HepG2 (cell line): Measurements from ENCODE around the gene FABP1. TPM values are rescaled to one million over a fixed set of nuclear protein-coding genes. Genes with fewer than 3 reads are reported as not detected.

Experiments used
- CCDC6 ChIP-seq: sonication (generic); formaldehyde crosslinking; IDR thresholded peaks from 2 replicates; pipeline ENCODE4 v1.8.1; 2022; ENCODE audit warnings: mild to moderate bottlenecking, missing genetic modification reagents, moderate library complexity
- HNRNPL ChIP-seq: fragments of 200-400 bp; formaldehyde crosslinking; IDR thresholded peaks from 2 replicates; pipeline ENCODE4 v1.6.1; 2017; ENCODE audit warnings: mild to moderate bottlenecking, low read depth, low read length
- HOXD1 ChIP-seq: sonication (generic); formaldehyde crosslinking; IDR thresholded peaks from 2 replicates; pipeline ENCODE4 v1.5.0; 2020; ENCODE audit warnings: missing genetic modification reagents
- JUNB ChIP-seq: sonication (generic); formaldehyde crosslinking; IDR thresholded peaks from 2 replicates; pipeline ENCODE4 v1.8.0; 2022; ENCODE audit warnings: missing genetic modification reagents, mild to moderate bottlenecking, borderline replicate concordance
- POLR2AphosphoS5 ChIP-seq: IDR thresholded peaks from 2 replicates; pipeline ENCODE4 v1.6.1; 2012; ENCODE audit warnings: low read depth, low read length
- RBM22 ChIP-seq: fragments of 200-400 bp; formaldehyde crosslinking; optimal IDR thresholded peaks from 2 replicates; pipeline ENCODE3; 2017; ENCODE audit warnings: mild to moderate bottlenecking, low read length, moderate library complexity
- SYNCRIP ChIP-seq: fragments of 200-400 bp; formaldehyde crosslinking; IDR thresholded peaks from 2 replicates; pipeline ENCODE4 v1.6.1; 2018; ENCODE audit warnings: mild to moderate bottlenecking, low read depth, low read length; ENCODE audit not compliant: insufficient read depth
- ZBTB7B ChIP-seq: sonication (generic); formaldehyde crosslinking; IDR thresholded peaks from 2 replicates; pipeline ENCODE4 v1.4.0; 2020; ENCODE audit warnings: missing genetic modification reagents
- ZMAT3 ChIP-seq: sonication (generic); formaldehyde crosslinking; conservative IDR thresholded peaks from 2 replicates; pipeline ENCODE4 v1.7.0; 2021; ENCODE audit warnings: missing genetic modification reagents
- ZNF230 ChIP-seq: sonication (generic); formaldehyde crosslinking; IDR thresholded peaks from 2 replicates; pipeline ENCODE4 v1.4.0; 2020; ENCODE audit warnings: mild to moderate bottlenecking, missing genetic modification reagents
- ZNF563 ChIP-seq: sonication (generic); formaldehyde crosslinking; IDR thresholded peaks from 2 replicates; pipeline ENCODE4 v1.8.0; 2022; ENCODE audit warnings: mild to moderate bottlenecking, moderate library complexity, missing genetic modification reagents
- polyA plus RNA-seq, 8 experiments: library from polyadenylated mRNA; depleted of rRNA in 3 of 8; stranded (reverse) in 7 of 8; unstranded in 1 of 8; fragments of >200 nt; fragmentation: Illumina TruSeq in 4 of 8; extraction: Trizol in 4 of 8; gene quantifications; 2 replicates each; pipeline versions ENCODE4 v1.2.1 to v1.2.3, GENCODE V29; 2011 to 2016; ENCODE audit warnings: low read depth in 4 of 8, missing spikeins in 1 of 8, mixed read lengths in 1 of 8; ENCODE audit not compliant: insufficient read depth in 1 of 8
- total RNA-seq, 5 experiments: library from RNA; depleted of rRNA; stranded (reverse); fragments of >200 nt; fragmentation: Illumina TruSeq; extraction: Trizol; gene quantifications; 2 replicates each; pipeline ENCODE4 v1.2.3, GENCODE V29; 2016; ENCODE audit warnings: low read depth in 1 of 5
- TF ChIP-seq, protein P1 (sequence below): sonication (generic); formaldehyde crosslinking; IDR thresholded peaks from 2 replicates; pipeline ENCODE4 v1.4.0; 2020; ENCODE audit warnings: missing genetic modification reagents, borderline replicate concordance
- TF ChIP-seq, protein P2 (sequence below), 2 experiments: sonication (generic) in 1 of 2; formaldehyde crosslinking in 1 of 2; IDR thresholded peaks; 2 replicates each; pipeline versions ENCODE4 v1.4.0 to v1.6.1; 2018 to 2020; ENCODE audit warnings: missing genetic modification reagents in 2 of 2, borderline replicate concordance in 1 of 2, low read depth in 1 of 2, mild to moderate bottlenecking in 1 of 2, missing biosample characterization in 1 of 2
- TF ChIP-seq, protein P3 (sequence below), 2 experiments: sonication (generic) in 1 of 2; formaldehyde crosslinking in 1 of 2; IDR thresholded peaks; 2 replicates each; pipeline versions ENCODE4 v1.6.1 to v1.9.0; 2014 to 2022; ENCODE audit warnings: antibody characterized with exemption in 1 of 2, borderline replicate concordance in 1 of 2, inconsistent platforms in 1 of 2, low read depth in 1 of 2, missing genetic modification reagents in 1 of 2
- TF ChIP-seq, protein P4 (sequence below): fragments of 450-650 bp; IDR thresholded peaks from 2 replicates; pipeline ENCODE4 v1.6.1; 2016

FABP1 gene
- total and polyA plus RNA-seq, 2 of the 13 experiments (the other 11 are each of a cell fraction or from before 2014, with no cell fraction given) = 644 to 1,608 TPM

DNA sequence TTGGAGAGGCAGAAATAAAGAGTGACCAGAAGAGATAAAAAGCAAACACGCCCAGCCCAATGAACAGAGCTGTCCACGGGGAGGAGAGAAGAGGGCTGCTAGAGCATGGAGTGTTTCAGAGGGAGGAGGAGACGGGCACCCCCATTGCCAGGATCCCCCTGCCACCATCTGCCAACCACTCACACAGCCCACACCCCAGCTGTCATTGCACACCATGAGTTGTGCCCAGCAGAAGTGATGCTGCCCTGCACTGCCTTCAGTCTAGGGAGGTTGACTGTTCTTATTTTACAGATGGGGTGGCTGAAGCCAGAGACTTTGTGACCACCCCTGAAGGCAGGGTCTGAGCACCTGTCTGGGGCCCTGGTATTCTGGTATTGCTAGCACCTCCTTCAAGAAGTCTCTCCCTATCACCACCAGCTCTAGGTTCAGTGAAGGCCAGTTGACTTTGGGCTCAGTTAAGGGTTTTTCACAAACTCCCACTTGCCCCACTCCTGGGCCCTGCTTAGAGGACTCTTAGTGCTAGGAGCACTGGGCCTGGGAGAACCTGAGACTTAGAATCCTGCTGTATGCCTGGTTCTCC lies 2.4 kb downstream of the FABP1 start (continued):
- no peak for TF ChIP-seq SYNCRIP
- TF ChIP-seq RBM22 = peak; percentile 22
- no peak for TF ChIP-seq JUNB
- peak; percentile 50 for TF ChIP-seq POLR2AphosphoS5
- TF ChIP-seq, protein P1, sequence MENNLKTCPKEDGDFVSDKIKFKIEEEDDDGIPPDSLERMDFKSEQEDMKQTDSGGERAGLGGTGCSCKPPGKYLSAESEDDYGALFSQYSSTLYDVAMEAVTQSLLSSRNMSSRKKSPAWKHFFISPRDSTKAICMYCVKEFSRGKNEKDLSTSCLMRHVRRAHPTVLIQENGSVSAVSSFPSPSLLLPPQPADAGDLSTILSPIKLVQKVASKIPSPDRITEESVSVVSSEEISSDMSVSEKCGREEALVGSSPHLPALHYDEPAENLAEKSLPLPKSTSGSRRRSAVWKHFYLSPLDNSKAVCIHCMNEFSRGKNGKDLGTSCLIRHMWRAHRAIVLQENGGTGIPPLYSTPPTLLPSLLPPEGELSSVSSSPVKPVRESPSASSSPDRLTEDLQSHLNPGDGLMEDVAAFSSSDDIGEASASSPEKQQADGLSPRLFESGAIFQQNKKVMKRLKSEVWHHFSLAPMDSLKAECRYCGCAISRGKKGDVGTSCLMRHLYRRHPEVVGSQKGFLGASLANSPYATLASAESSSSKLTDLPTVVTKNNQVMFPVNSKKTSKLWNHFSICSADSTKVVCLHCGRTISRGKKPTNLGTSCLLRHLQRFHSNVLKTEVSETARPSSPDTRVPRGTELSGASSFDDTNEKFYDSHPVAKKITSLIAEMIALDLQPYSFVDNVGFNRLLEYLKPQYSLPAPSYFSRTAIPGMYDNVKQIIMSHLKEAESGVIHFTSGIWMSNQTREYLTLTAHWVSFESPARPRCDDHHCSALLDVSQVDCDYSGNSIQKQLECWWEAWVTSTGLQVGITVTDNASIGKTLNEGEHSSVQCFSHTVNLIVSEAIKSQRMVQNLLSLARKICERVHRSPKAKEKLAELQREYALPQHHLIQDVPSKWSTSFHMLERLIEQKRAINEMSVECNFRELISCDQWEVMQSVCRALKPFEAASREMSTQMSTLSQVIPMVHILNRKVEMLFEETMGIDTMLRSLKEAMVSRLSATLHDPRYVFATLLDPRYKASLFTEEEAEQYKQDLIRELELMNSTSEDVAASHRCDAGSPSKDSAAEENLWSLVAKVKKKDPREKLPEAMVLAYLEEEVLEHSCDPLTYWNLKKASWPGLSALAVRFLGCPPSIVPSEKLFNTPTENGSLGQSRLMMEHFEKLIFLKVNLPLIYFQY (CRISPR knock-in tag) = no peak
- TF ChIP-seq, protein P2, sequence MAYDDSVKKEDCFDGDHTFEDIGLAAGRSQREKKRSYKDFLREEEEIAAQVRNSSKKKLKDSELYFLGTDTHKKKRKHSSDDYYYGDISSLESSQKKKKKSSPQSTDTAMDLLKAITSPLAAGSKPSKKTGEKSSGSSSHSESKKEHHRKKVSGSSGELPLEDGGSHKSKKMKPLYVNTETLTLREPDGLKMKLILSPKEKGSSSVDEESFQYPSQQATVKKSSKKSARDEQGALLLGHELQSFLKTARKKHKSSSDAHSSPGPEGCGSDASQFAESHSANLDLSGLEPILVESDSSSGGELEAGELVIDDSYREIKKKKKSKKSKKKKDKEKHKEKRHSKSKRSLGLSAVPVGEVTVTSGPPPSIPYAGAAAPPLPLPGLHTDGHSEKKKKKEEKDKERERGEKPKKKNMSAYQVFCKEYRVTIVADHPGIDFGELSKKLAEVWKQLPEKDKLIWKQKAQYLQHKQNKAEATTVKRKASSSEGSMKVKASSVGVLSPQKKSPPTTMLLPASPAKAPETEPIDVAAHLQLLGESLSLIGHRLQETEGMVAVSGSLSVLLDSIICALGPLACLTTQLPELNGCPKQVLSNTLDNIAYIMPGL (CRISPR knock-in tag; IDR thresholded peaks at IDR 0.05; ENCODE audit: borderline replicate concordance in 1 of 2, low read depth in 1 of 2) = no peak
- no peak for TF ChIP-seq ZNF563 (CRISPR knock-in tag)
- TF ChIP-seq, protein P3, sequence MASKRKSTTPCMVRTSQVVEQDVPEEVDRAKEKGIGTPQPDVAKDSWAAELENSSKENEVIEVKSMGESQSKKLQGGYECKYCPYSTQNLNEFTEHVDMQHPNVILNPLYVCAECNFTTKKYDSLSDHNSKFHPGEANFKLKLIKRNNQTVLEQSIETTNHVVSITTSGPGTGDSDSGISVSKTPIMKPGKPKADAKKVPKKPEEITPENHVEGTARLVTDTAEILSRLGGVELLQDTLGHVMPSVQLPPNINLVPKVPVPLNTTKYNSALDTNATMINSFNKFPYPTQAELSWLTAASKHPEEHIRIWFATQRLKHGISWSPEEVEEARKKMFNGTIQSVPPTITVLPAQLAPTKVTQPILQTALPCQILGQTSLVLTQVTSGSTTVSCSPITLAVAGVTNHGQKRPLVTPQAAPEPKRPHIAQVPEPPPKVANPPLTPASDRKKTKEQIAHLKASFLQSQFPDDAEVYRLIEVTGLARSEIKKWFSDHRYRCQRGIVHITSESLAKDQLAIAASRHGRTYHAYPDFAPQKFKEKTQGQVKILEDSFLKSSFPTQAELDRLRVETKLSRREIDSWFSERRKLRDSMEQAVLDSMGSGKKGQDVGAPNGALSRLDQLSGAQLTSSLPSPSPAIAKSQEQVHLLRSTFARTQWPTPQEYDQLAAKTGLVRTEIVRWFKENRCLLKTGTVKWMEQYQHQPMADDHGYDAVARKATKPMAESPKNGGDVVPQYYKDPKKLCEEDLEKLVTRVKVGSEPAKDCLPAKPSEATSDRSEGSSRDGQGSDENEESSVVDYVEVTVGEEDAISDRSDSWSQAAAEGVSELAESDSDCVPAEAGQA (IDR thresholded peaks at IDR 0.05; ENCODE audit: low read depth) = no peak
- TF ChIP-seq, protein P3 (CRISPR knock-in tag; IDR thresholded peaks at IDR 0.05; ENCODE audit: borderline replicate concordance) = no peak
- TF ChIP-seq, protein P4, sequence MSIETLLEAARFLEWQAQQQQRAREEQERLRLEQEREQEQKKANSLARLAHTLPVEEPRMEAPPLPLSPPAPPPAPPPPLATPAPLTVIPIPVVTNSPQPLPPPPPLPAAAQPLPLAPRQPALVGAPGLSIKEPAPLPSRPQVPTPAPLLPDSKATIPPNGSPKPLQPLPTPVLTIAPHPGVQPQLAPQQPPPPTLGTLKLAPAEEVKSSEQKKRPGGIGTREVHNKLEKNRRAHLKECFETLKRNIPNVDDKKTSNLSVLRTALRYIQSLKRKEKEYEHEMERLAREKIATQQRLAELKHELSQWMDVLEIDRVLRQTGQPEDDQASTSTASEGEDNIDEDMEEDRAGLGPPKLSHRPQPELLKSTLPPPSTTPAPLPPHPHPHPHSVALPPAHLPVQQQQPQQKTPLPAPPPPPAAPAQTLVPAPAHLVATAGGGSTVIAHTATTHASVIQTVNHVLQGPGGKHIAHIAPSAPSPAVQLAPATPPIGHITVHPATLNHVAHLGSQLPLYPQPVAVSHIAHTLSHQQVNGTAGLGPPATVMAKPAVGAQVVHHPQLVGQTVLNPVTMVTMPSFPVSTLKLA = no peak
- 0 out of 2 replicates have a peak, but pooled peaks have one; percentile 4 for TF ChIP-seq ZBTB7B
- no peak for TF ChIP-seq CCDC6 (CRISPR knock-in tag)
- no peak for TF ChIP-seq HOXD1 (CRISPR knock-in tag)
- peak; percentile 79 for TF ChIP-seq HNRNPL
- TF ChIP-seq ZMAT3 (CRISPR knock-in tag) = 0 out of 2 replicates have a peak, but pooled peaks have one; percentile 51
- TF ChIP-seq ZNF230 (CRISPR knock-in tag) = peak; percentile 61; the same call in 1 of the 2 replicates
